GM20000 (cell line): ENCODE data around the gene AKAP14.
"Not testable (repeated sequence)": the region's sequence is repeated elsewhere in the genome, so short reads cannot be mapped to it uniquely, and the experiment has no call there.

ENCODE experiments used
- DNase-seq: peaks from one replicate; pipeline ENCODE4 v3.0.0; 2012; ENCODE audit warnings: low spot score
- CTCF ChIP-seq: IDR thresholded peaks from 2 replicates; pipeline ENCODE4 v1.5.1; 2012; ENCODE audit warnings: mild to moderate bottlenecking, control low read depth; ENCODE audit errors: extremely low read depth, missing control alignments

AKAP14 gene

GRCh38 chrX:119942173-119942819 is 46.6 kb downstream of the AKAP14 start:
- TF ChIP-seq CTCF = no peak

GRCh38 chrX:119942831-119943184 is 47.1 kb downstream of the AKAP14 start:
- TF ChIP-seq CTCF = no peak
- DNase-seq = peak; percentile 5

More at GRCh38 chrX:119942173-119942819, 46.6 kb downstream of the AKAP14 start:
- no peak for DNase-seq

GRCh38 chrX:119943185-119943988 is 47.7 kb downstream of the AKAP14 start, which contains the start of gene NKAP:
NKAP (minus strand) TSS chrX:119943751; CDS start chrX:119943605, 146 bp downstream.
- TF ChIP-seq CTCF = no peak
- peak; percentile 66 for DNase-seq

- no peak for TF ChIP-seq CTCF
- no peak for DNase-seq
Measured at GRCh38 chrX:119945481-119945880, 49.8 kb downstream of the AKAP14 start.

- TF ChIP-seq CTCF = no peak
- DNase-seq = no peak
Measured at GRCh38 chrX:119948381-119948780, 52.7 kb downstream of the AKAP14 start.

- no peak for TF ChIP-seq CTCF
- no peak for DNase-seq
Measured at GRCh38 chrX:119954374-119954773, 58.7 kb downstream of the AKAP14 start.

- DNase-seq = not testable (repeated sequence)
Measured at GRCh38 chrX:119955807-119956570, 60.3 kb downstream of the AKAP14 start.
